ENCODE measurements around the gene DNAJB8.

The DNAJB8 gene

GRCh38 chr3:128466840-128467541 lies at the start of gene DNAJB8:
TSS of gene DNAJB8 (minus strand) at chr3:128466890. CDS start at chr3:128463245, 3,645 bp downstream.
- no peak for DNase-seq

- no peak for DNase-seq
These were observed 49.3 kb upstream of the DNAJB8 start for GRCh38 chr3:128515967-128516366.

- DNase-seq = no peak
These were observed 42.2 kb upstream of the DNAJB8 start for GRCh38 chr3:128508852-128509251.

GRCh38 chr3:128506754-128507153 lies 40.1 kb upstream of the DNAJB8 start:
- no peak for DNase-seq

- DNase-seq = no peak
These were observed 39.1 kb upstream of the DNAJB8 start for GRCh38 chr3:128505771-128506170.

GRCh38 chr3:128504963-128505730 lies 38.5 kb upstream of the DNAJB8 start:
- DNase-seq = no peak

GRCh38 chr3:128504533-128504915 lies 37.8 kb upstream of the DNAJB8 start:
- DNase-seq = no peak

GRCh38 chr3:128503751-128504532 lies 37.3 kb upstream of the DNAJB8 start:
- DNase-seq = no peak

GRCh38 chr3:128503164-128503651 lies 36.5 kb upstream of the DNAJB8 start:
- no peak for DNase-seq

- no peak for DNase-seq
These were observed 36.0 kb upstream of the DNAJB8 start for GRCh38 chr3:128502712-128503111.

- no peak for DNase-seq
These were observed 34.7 kb upstream of the DNAJB8 start for GRCh38 chr3:128501431-128501830.

- DNase-seq = no peak
These were observed 33.9 kb upstream of the DNAJB8 start for GRCh38 chr3:128500556-128500955.

GRCh38 chr3:128499724-128500275 lies 33.1 kb upstream of the DNAJB8 start:
- no peak for DNase-seq

- no peak for DNase-seq
These were observed 32.3 kb upstream of the DNAJB8 start for GRCh38 chr3:128498901-128499530.

- DNase-seq = no peak
These were observed 31.5 kb upstream of the DNAJB8 start for GRCh38 chr3:128498127-128498626.

GRCh38 chr3:128497305-128498126 lies 30.8 kb upstream of the DNAJB8 start:
- DNase-seq = peak; percentile 89

GRCh38 chr3:128496602-128497304 lies 30.1 kb upstream of the DNAJB8 start:
- DNase-seq = peak; percentile 73

GRCh38 chr3:128496019-128496601 lies 29.4 kb upstream of the DNAJB8 start:
- no peak for DNase-seq

GRCh38 chr3:128495435-128495970 lies 28.8 kb upstream of the DNAJB8 start:
- DNase-seq = peak; percentile 23

- no peak for DNase-seq
These were observed 27.6 kb upstream of the DNAJB8 start for GRCh38 chr3:128494367-128494650.

Measured in retina (tissue), 1 donor.